HG02642 (cell line): ENCODE measurements around the gene BMP10.

Source experiments
- ATAC-seq: cut with Tn5 transposase; IDR thresholded peaks from one replicate; pipeline ENCODE4 v1.9.1; 2021; ENCODE audit warnings: mild to moderate bottlenecking; ENCODE audit not compliant: unreplicated experiment, poor library complexity

BMP10 gene

DNA sequence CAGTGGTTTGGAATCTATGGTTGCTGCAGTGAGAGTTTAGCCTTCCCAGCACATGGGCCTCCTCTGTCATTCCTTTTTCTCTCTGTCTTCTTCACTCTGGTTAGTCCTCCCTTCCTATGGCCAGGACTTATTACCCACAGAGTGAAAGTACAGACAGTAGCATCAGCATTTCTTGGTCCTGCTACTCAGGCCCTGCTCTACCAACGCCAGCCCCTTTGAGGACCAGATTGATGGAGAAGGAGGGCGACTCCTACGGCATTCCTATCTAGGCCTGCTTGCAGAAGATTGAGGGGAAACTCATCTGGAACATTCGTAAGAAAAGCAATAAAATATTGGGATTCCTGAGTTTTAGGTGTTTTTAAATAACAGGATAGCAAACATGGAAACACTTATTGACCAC is 43.5 kb downstream of the BMP10 start:
- ATAC-seq = no peak

- no peak for ATAC-seq
Observed at GRCh38 chr2:68825866-68826265, 45.3 kb downstream of the BMP10 start.

- no peak for ATAC-seq
Observed at GRCh38 chr2:68824831-68825230, 46.4 kb downstream of the BMP10 start.

DNA sequence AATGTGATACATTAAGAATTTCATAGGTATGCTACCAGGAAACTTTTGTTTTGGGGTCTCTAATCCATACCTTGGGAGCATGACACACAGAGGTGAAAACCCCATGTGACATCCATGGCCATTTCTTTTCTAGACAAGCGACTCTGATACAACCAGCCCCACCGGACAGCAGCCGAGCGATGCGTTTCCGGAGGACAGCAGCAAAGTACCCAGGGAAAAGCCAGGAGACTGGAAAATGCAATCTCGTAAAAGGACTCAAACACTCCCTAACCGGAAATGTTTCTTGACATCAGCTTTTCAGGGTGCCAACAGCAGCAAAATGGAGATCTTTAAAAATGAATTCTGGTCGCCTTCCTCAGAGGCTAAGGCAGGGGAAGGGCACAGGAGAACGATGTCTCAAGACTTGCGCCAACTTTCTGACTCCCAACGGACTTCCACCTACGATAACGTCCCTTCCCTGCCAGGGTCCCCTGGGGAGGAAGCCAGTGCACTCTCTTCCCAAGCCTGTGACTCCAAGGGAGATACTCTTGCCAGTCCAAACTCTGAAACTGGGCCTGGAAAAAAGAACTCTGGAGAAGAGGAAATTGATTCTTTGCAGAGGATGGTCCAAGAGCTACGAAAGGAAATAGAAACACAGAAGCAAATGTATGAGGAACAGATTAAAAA is 48.9 kb downstream of the BMP10 start:
- no peak for ATAC-seq

DNA sequence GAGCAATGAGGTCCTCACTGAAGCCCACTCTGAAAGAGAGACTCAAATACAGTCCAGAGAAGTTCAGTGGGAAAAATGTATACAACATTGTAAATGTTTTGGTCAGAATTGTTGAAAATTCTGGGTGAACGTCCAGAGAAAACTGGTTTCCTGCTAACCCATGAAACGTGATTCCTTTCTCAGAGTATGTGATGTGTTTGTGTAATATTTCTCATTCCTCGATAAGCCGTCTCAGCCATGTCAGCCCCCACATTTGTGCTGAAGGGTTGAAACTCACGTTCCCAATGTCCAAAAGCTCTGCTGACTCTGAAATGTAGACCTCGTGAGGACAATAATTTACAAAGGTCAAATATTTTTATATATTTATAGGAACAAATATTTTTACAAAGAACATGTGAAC is 51.6 kb downstream of the BMP10 start:
- ATAC-seq = no peak

- ATAC-seq = no peak
Observed at GRCh38 chr2:68817306-68817705, 53.9 kb downstream of the BMP10 start.
